AG09319 (cell line): ENCODE results near the gene SLC8A3.

Source experiments
- DNase-seq: peaks from one replicate; pipeline ENCODE4 v3.0.0-alpha.2; 2010; ENCODE audit warnings: low read depth; ENCODE audit errors: extremely low read depth
- CTCF ChIP-seq: IDR thresholded peaks from 2 replicates; pipeline ENCODE4 v1.5.1; 2011; ENCODE audit warnings: low read depth, mild to moderate bottlenecking, inconsistent platforms, low read length, moderate library complexity

SLC8A3 gene

DNA sequence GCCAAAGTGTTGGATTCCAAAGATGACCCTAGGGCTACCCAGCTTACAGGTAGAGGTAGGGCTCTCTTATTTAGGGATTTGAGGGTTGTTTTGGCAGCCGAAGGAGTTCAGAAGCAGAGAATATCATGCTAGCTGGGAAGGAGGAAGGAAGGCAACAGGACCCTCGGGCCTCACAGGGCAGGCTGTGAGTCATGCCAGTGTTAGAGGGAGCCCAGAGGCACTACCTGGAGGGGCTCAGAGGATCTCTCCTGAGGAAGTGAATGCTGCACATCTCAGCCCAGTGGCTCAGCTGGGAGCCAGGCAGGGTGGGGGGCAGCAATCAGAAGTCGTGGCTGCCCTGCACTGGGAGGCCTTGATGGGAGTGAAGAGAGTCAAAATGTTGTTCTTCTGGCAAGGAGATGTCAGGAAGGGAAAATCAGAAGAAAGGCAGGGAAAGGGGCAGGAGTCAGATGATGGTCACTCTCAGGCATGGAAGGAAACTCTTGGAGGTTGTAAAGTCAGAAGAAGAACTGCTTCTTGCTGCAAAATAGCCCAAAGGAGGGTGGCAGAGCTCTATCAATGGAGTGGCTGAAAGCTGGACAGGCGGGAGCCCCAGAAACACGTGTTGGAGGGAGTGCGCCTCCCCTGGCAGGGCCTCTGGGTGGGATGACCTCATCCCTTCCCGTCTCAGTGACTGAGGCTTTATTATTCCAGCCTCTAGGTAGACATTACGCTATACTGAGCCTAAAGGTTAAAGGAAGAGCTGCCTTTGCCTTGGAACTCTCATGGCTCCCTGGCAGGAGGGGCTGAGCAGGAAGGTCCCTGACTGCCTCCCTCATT is 168.2 kb downstream of the SLC8A3 start:
- TF ChIP-seq CTCF, result no peak
- DNase-seq, result no peak

GRCh38 chr14:70019695-70020094 is 169.1 kb downstream of the SLC8A3 start:
- no peak for TF ChIP-seq CTCF
- no peak for DNase-seq

DNA sequence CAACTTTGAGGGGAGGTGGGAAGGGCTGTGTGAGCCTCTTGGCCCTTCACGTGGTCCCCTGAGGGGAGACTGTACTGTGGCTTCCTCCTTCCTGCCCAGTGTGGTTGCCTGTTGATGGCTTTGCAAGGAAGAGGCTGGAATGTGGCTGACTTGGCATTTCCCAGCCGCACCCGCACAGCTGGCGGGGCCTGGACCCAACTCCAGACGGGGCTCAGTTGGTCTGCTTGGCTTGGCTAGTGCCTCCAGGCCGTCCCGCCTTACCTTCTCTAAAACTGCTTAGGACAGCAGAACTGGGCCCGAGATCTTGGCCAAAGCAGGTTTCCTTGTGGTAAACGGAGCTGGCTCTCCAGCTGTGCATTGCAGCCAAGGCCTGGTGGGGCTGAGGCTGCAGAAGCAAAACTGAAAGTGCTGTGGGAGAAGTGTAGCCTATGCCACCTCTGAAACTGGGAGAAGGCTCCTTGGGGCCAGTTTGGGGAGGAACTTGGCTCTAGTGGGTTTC is 170.0 kb downstream of the SLC8A3 start:
- no peak for TF ChIP-seq CTCF

DNA sequence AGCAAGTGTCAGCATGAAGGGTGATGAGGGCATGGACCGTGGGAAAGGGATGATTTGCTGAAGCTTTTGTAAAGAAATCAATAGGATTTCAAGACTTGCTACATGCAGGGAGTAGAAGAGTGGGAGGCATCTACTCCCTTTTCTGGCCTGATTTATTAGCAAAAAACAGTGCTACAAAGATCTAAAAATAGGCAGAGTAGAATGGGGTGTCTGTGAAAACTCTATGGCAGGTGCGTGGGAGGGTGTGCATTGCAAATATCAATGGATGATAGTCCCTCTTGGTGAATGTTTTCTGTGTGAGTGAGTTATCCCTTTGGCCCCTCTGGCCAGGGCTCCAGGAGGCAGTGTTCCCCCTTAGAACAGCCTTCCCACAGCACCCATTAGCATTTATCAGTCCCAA is 170.5 kb downstream of the SLC8A3 start:
- no peak for TF ChIP-seq CTCF
- no peak for DNase-seq

More for the DNA sequence above, 170.0 kb downstream of the SLC8A3 start:
- no peak for DNase-seq

DNA sequence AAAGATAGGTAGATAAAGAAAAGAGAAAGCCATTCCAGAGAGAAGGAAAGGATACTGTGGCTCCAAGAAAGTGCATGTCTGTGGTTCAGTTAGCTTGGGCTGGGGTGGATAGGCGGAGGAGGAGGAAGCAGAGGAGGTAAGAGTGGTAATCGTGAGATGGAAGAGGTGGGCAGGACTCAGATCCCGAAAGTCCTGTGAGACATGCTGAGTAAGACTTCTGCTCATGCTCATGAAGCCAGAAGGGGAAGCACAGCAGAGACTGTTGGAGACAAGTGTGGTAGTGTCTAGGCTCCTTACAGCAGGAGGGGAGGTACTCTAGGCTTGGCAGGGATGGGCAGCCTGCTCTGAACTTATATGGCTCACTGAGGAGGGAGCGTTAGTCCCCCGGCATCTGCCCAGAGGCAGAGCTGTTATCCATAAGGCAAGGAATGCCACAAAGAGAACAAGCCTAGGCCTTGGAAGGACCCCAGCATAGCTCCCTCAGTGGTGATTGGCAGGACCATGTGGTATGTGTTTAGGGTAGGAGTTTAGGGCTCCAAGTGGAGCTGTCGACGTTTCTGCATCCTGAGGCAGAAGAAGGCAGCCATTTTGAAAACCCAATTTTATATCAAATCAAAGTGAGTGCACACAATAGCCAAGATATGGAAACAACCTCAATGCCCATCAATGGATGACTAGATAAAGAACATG is 174.2 kb downstream of the SLC8A3 start:
- no peak for DNase-seq
- no peak for TF ChIP-seq CTCF

- no peak for DNase-seq
- TF ChIP-seq CTCF, result peak; percentile 43
Measured at GRCh38 chr14:70013271-70013873, 175.4 kb downstream of the SLC8A3 start.

- DNase-seq, result no peak
- no peak for TF ChIP-seq CTCF
Measured at GRCh38 chr14:70011708-70012107, 177.0 kb downstream of the SLC8A3 start.
